HepG2 (cell line): ENCODE measurements around the gene CCS. TPM values are rescaled to one million over a fixed set of nuclear protein-coding genes. Genes with fewer than 3 reads are reported as not detected.

Experiments
- DNMT3B ChIP-seq: conservative IDR thresholded peaks from 2 replicates; pipeline ENCODE4 v1.6.1; 2016; ENCODE audit warnings: missing biosample characterization, control low read depth
- EZH2 ChIP-seq: conservative IDR thresholded peaks from 2 replicates; pipeline ENCODE4 v1.6.1; 2012; ENCODE audit warnings: mild to moderate bottlenecking, low read depth, low read length, moderate library complexity
- HDAC2 ChIP-seq: sonication (generic); formaldehyde crosslinking; IDR thresholded peaks from 2 replicates; pipeline ENCODE4 v1.4.0; 2020; ENCODE audit warnings: missing genetic modification reagents
- KLF16 ChIP-seq, 2 experiments: sonication (generic) in 1 of 2; formaldehyde crosslinking in 1 of 2; IDR thresholded peaks; 2 replicates each; pipeline versions ENCODE4 v1.6.1 to v1.8.0; 2016 to 2023; ENCODE audit warnings: missing genetic modification reagents in 2 of 2, missing compliant biosample characterization in 1 of 2
- MED1 ChIP-seq: sonication (generic); formaldehyde crosslinking; IDR thresholded peaks from 2 replicates; pipeline ENCODE4 v1.4.0; 2020; ENCODE audit warnings: missing genetic modification reagents
- MIER2 ChIP-seq: IDR thresholded peaks from 2 replicates; pipeline ENCODE4 v1.6.1; 2016; ENCODE audit warnings: missing biosample characterization, missing genetic modification reagents
- NFKBIZ ChIP-seq: IDR thresholded peaks from 2 replicates; pipeline ENCODE4 v1.6.1; 2018; ENCODE audit warnings: missing genetic modification reagents, missing compliant biosample characterization
- SRY ChIP-seq: sonication (generic); formaldehyde crosslinking; IDR thresholded peaks from 2 replicates; pipeline ENCODE4 v1.8.0; 2022; ENCODE audit warnings: mild to moderate bottlenecking, missing genetic modification reagents
- TMF1 ChIP-seq: sonication (generic); formaldehyde crosslinking; IDR thresholded peaks from 2 replicates; pipeline ENCODE4 v1.8.1; 2022; ENCODE audit warnings: low read depth, missing genetic modification reagents
- ZNF335 ChIP-seq: sonication (generic); formaldehyde crosslinking; IDR thresholded peaks from 2 replicates; pipeline ENCODE4 v1.4.0; 2020; ENCODE audit warnings: missing genetic modification reagents
- polyA plus RNA-seq, 8 experiments: library from polyadenylated mRNA; depleted of rRNA in 3 of 8; stranded (reverse) in 7 of 8; unstranded in 1 of 8; fragments of >200 nt; fragmentation: Illumina TruSeq in 4 of 8; extraction: Trizol in 4 of 8; gene quantifications; 2 replicates each; pipeline versions ENCODE4 v1.2.1 to v1.2.3, GENCODE V29; 2011 to 2016; ENCODE audit warnings: low read depth in 4 of 8, missing spikeins in 1 of 8, mixed read lengths in 1 of 8; ENCODE audit not compliant: insufficient read depth in 1 of 8
- total RNA-seq, 5 experiments: library from RNA; depleted of rRNA; stranded (reverse); fragments of >200 nt; fragmentation: Illumina TruSeq; extraction: Trizol; gene quantifications; 2 replicates each; pipeline ENCODE4 v1.2.3, GENCODE V29; 2016; ENCODE audit warnings: low read depth in 1 of 5
- TF ChIP-seq, protein P1 (sequence below), 2 experiments: fragments of 450-650 bp in 1 of 2; sonication (generic) in 1 of 2; formaldehyde crosslinking in 1 of 2; IDR thresholded peaks; 2 replicates each; pipeline versions ENCODE4 v1.6.1 to v1.8.0; 2016 to 2022; ENCODE audit warnings: antibody characterized with exemption in 1 of 2, mild to moderate bottlenecking in 1 of 2, missing genetic modification reagents in 1 of 2
- TF ChIP-seq, protein P2 (sequence below): sonication (generic); formaldehyde crosslinking; conservative IDR thresholded peaks from 2 replicates; pipeline ENCODE4 v1.5.0; 2020; ENCODE audit warnings: missing genetic modification reagents
- TF ChIP-seq, protein P3 (sequence below): sonication (generic); formaldehyde crosslinking; IDR thresholded peaks from 2 replicates; pipeline ENCODE4 v1.5.0; 2020; ENCODE audit warnings: missing genetic modification reagents
- TF ChIP-seq, protein P4 (sequence below): sonication (generic); formaldehyde crosslinking; IDR thresholded peaks from 2 replicates; pipeline ENCODE4 v1.5.0; 2020; ENCODE audit warnings: missing genetic modification reagents

Gene CCS
- total and polyA plus RNA-seq, 2 of the 13 experiments (the other 11 are each of a cell fraction or from before 2014, with no cell fraction given), result 25.4 to 44.6 TPM

DNA sequence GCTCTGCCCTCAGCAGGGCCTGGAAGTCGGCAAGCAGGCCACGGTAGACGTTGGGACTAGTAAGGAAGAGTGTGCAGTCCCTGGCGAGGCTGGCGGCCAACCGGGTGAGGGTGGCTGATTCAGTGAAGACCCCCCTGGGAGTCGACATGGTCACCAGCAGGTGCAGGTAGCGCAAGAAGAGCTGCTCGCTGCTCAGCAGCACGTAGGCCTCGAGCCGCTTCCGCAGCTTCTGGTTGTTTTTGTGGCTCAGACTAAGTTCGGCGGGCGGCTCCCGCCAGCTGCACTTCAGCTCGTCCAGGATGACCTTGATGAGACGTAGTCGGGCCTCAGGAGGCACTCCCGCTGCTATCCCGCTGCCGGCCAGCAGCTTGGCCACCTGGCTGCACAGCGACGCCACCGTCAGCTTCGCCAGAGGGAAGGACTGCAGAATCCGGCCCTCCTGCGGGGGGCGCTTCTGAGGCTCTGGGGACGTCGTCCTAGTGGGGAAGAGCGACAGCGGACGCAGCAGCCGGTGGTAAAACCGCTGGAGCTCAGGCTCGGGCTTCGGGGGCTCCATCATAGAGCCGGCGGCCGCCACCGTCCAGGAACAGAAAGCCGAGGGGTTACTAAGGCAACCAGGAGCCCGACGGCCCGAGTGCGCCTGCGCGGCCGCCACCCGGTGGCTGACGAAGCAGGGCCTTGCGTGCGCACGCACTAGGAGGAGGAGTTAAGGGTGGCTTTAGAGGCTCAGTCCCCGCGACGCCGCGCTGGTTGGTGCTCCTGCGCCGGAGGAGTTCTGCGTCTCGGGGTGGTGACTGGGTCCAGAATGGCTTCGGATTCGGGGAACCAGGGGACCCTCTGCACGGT is at the start of gene CCS, which contains the start of gene CCDC87 (continued):
- TF ChIP-seq, protein P1, sequence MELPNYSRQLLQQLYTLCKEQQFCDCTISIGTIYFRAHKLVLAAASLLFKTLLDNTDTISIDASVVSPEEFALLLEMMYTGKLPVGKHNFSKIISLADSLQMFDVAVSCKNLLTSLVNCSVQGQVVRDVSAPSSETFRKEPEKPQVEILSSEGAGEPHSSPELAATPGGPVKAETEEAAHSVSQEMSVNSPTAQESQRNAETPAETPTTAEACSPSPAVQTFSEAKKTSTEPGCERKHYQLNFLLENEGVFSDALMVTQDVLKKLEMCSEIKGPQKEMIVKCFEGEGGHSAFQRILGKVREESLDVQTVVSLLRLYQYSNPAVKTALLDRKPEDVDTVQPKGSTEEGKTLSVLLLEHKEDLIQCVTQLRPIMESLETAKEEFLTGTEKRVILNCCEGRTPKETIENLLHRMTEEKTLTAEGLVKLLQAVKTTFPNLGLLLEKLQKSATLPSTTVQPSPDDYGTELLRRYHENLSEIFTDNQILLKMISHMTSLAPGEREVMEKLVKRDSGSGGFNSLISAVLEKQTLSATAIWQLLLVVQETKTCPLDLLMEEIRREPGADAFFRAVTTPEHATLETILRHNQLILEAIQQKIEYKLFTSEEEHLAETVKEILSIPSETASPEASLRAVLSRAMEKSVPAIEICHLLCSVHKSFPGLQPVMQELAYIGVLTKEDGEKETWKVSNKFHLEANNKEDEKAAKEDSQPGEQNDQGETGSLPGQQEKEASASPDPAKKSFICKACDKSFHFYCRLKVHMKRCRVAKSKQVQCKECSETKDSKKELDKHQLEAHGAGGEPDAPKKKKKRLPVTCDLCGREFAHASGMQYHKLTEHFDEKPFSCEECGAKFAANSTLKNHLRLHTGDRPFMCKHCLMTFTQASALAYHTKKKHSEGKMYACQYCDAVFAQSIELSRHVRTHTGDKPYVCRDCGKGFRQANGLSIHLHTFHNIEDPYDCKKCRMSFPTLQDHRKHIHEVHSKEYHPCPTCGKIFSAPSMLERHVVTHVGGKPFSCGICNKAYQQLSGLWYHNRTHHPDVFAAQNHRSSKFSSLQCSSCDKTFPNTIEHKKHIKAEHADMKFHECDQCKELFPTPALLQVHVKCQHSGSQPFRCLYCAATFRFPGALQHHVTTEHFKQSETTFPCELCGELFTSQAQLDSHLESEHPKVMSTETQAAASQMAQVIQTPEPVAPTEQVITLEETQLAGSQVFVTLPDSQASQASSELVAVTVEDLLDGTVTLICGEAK (IDR thresholded peaks at IDR 0.05), result no peak
- TF ChIP-seq, protein P1 (CRISPR knock-in tag; IDR thresholded peaks at IDR 0.05), result peak; percentile 20
- TF ChIP-seq, protein P2, sequence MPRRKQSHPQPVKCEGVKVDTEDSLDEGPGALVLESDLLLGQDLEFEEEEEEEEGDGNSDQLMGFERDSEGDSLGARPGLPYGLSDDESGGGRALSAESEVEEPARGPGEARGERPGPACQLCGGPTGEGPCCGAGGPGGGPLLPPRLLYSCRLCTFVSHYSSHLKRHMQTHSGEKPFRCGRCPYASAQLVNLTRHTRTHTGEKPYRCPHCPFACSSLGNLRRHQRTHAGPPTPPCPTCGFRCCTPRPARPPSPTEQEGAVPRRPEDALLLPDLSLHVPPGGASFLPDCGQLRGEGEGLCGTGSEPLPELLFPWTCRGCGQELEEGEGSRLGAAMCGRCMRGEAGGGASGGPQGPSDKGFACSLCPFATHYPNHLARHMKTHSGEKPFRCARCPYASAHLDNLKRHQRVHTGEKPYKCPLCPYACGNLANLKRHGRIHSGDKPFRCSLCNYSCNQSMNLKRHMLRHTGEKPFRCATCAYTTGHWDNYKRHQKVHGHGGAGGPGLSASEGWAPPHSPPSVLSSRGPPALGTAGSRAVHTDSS (CRISPR knock-in tag), result no peak
- TF ChIP-seq TMF1 (peak; percentile 43; the same call in 1 of the 2 replicates), MIER2 (CRISPR knock-in tag) (0 out of 2 replicates have a peak, but pooled peaks have one; percentile 35), KLF16 (CRISPR knock-in tag; IDR thresholded peaks at IDR 0.05) (peak in 1 of 2 experiments; percentile 83; a peak in 2 of 4 replicates), ZNF335 (CRISPR knock-in tag) (peak; percentile 55), SRY (CRISPR knock-in tag) (peak; percentile 17; the same call in 1 of the 2 replicates), NFKBIZ (0 out of 2 replicates have a peak, but pooled peaks have one; percentile 21), MED1 (CRISPR knock-in tag) (peak; percentile 64), EZH2 (no peak), DNMT3B (CRISPR knock-in tag) (peak; percentile 56; the same call in 1 of the 2 replicates), HDAC2 (CRISPR knock-in tag) (peak; percentile 88)
- TF ChIP-seq, protein P3, sequence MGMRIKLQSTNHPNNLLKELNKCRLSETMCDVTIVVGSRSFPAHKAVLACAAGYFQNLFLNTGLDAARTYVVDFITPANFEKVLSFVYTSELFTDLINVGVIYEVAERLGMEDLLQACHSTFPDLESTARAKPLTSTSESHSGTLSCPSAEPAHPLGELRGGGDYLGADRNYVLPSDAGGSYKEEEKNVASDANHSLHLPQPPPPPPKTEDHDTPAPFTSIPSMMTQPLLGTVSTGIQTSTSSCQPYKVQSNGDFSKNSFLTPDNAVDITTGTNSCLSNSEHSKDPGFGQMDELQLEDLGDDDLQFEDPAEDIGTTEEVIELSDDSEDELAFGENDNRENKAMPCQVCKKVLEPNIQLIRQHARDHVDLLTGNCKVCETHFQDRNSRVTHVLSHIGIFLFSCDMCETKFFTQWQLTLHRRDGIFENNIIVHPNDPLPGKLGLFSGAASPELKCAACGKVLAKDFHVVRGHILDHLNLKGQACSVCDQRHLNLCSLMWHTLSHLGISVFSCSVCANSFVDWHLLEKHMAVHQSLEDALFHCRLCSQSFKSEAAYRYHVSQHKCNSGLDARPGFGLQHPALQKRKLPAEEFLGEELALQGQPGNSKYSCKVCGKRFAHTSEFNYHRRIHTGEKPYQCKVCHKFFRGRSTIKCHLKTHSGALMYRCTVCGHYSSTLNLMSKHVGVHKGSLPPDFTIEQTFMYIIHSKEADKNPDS (CRISPR knock-in tag), result no peak
- TF ChIP-seq, protein P4, sequence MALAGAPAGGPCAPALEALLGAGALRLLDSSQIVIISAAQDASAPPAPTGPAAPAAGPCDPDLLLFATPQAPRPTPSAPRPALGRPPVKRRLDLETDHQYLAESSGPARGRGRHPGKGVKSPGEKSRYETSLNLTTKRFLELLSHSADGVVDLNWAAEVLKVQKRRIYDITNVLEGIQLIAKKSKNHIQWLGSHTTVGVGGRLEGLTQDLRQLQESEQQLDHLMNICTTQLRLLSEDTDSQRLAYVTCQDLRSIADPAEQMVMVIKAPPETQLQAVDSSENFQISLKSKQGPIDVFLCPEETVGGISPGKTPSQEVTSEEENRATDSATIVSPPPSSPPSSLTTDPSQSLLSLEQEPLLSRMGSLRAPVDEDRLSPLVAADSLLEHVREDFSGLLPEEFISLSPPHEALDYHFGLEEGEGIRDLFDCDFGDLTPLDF (CRISPR knock-in tag), result peak; percentile 62
